ENCODE data around the gene ZBTB20.
A peak's percentile ranks its signal among the peaks of the same experiment; 100 is the strongest.

The ZBTB20 gene

GRCh38 chr3:115040673-115041286 is 106.3 kb downstream of the ZBTB20 start:
- Histone ChIP-seq H2BK12ac (ENCODE audit: low read length in 2 of 2) (no peak overlapping the region), H3K9me3 (ENCODE audit: control insufficient read depth, low read length) (no peaks in the 10 kb centered on the region), H2BK5ac (ENCODE audit: low read depth, low read length, poor library complexity, severe bottlenecking) (no peak overlapping the region), H3K27me3 (ENCODE audit: control insufficient read depth in 1 of 2, insufficient read depth in 1 of 2, low read length in 2 of 2) (no peaks in the 10 kb centered on the region), H2BK120ac (ENCODE audit: low read depth, low read length) (no peak overlapping the region), H3K79me1 (replicated peaks; ENCODE audit: low read length, poor library complexity, severe bottlenecking) (no peaks in the 10 kb centered on the region), H3K18ac (ENCODE audit: low read depth in 1 of 2, low read length in 2 of 2) (no peak overlapping the region), H2BK15ac (ENCODE audit: low read depth, poor library complexity, severe bottlenecking) (no peak overlapping the region), H3K4ac (ENCODE audit: low read depth in 1 of 2, low read length in 2 of 2) (no peak overlapping the region), H3K4me3 (ENCODE audit: insufficient read depth in 1 of 2, low read depth in 1 of 2, low read length in 2 of 2) (no peak overlapping the region), H2AFZ (ENCODE audit: low read depth, low read length) (no peak overlapping the region), H3K27ac (ENCODE audit: low read length, poor library complexity, severe bottlenecking) (no peak overlapping the region), H3K23ac (ENCODE audit: low read length in 2 of 2) (no peak overlapping the region), H3K14ac (ENCODE audit: low read length in 2 of 2) (no peak overlapping the region), H3K9ac (ENCODE audit: low read length) (no peak overlapping the region), H3K4me1 (ENCODE audit: control insufficient read depth, insufficient read depth, low read depth, low read length) (no peaks in the 10 kb centered on the region), H3K4me2 (ENCODE audit: low read length, poor library complexity, severe bottlenecking) (no peak overlapping the region), H4K91ac (ENCODE audit: low read length) (no peak overlapping the region), H2AK5ac (ENCODE audit: low read length, severe bottlenecking) (no peak overlapping the region), H3K36me3 (ENCODE audit: control insufficient read depth in 1 of 2, insufficient read depth in 2 of 2, low read depth in 1 of 2, low read length in 2 of 2) (no peaks in the 10 kb centered on the region), H4K8ac (ENCODE audit: low read length) (no peak overlapping the region)
- WGBS: no CpG with 5 or more reads among the region's 4 CpGs
- peak; percentile 43 for DNase-seq

GRCh38 chr3:115040246-115040645 is 106.8 kb downstream of the ZBTB20 start:
- Histone ChIP-seq H4K91ac (ENCODE audit: low read length) (no peak overlapping the region), H3K9me3 (ENCODE audit: control insufficient read depth, low read length) (no peaks in the 10 kb centered on the region), H3K23ac (ENCODE audit: low read length in 2 of 2) (no peak overlapping the region), H2BK120ac (ENCODE audit: low read depth, low read length) (no peak overlapping the region), H3K4me1 (ENCODE audit: control insufficient read depth, insufficient read depth, low read depth, low read length) (no peaks in the 10 kb centered on the region), H3K9ac (ENCODE audit: low read length) (no peak overlapping the region), H4K8ac (ENCODE audit: low read length) (no peak overlapping the region), H3K14ac (ENCODE audit: low read length in 2 of 2) (no peak overlapping the region), H2BK5ac (ENCODE audit: low read depth, low read length, poor library complexity, severe bottlenecking) (no peak overlapping the region), H3K27me3 (ENCODE audit: control insufficient read depth in 1 of 2, insufficient read depth in 1 of 2, low read length in 2 of 2) (no peaks in the 10 kb centered on the region), H3K79me1 (replicated peaks; ENCODE audit: low read length, poor library complexity, severe bottlenecking) (no peaks in the 10 kb centered on the region), H2AFZ (ENCODE audit: low read depth, low read length) (no peak overlapping the region), H2BK12ac (ENCODE audit: low read length in 2 of 2) (no peak overlapping the region), H3K27ac (ENCODE audit: low read length, poor library complexity, severe bottlenecking) (no peak overlapping the region), H3K4ac (ENCODE audit: low read depth in 1 of 2, low read length in 2 of 2) (no peak overlapping the region), H2BK15ac (ENCODE audit: low read depth, poor library complexity, severe bottlenecking) (no peak overlapping the region), H3K36me3 (ENCODE audit: control insufficient read depth in 1 of 2, insufficient read depth in 2 of 2, low read depth in 1 of 2, low read length in 2 of 2) (no peaks in the 10 kb centered on the region), H2AK5ac (ENCODE audit: low read length, severe bottlenecking) (no peak overlapping the region), H3K4me2 (ENCODE audit: low read length, poor library complexity, severe bottlenecking) (no peak overlapping the region), H3K4me3 (ENCODE audit: insufficient read depth in 1 of 2, low read depth in 1 of 2, low read length in 2 of 2) (no peak overlapping the region), H3K18ac (ENCODE audit: low read depth in 1 of 2, low read length in 2 of 2) (no peak overlapping the region)
- DNase-seq: no peak

- no peak overlapping the region for H2BK5ac ChIP-seq (ENCODE audit: low read depth, low read length, poor library complexity, severe bottlenecking)
- no peak overlapping the region for H4K8ac ChIP-seq (ENCODE audit: low read length)
- H2BK15ac ChIP-seq (ENCODE audit: low read depth, poor library complexity, severe bottlenecking): no peak overlapping the region
- WGBS: no CpG with 5 or more reads among the region's 1 CpG
- H3K18ac ChIP-seq (ENCODE audit: low read depth in 1 of 2, low read length in 2 of 2): no peak overlapping the region
- H3K23ac ChIP-seq (ENCODE audit: low read length in 2 of 2): no peak overlapping the region
- H4K91ac ChIP-seq (ENCODE audit: low read length): no peak overlapping the region
- no peaks in the 10 kb centered on the region for H3K36me3 ChIP-seq (ENCODE audit: control insufficient read depth in 1 of 2, insufficient read depth in 2 of 2, low read depth in 1 of 2, low read length in 2 of 2)
- H3K27me3 ChIP-seq (ENCODE audit: control insufficient read depth in 1 of 2, insufficient read depth in 1 of 2, low read length in 2 of 2): no peaks in the 10 kb centered on the region
- H3K4me2 ChIP-seq (ENCODE audit: low read length, poor library complexity, severe bottlenecking): no peak overlapping the region
- H3K79me1 ChIP-seq (replicated peaks; ENCODE audit: low read length, poor library complexity, severe bottlenecking): no peaks in the 10 kb centered on the region
- no peak overlapping the region for H2AFZ ChIP-seq (ENCODE audit: low read depth, low read length)
- no peak overlapping the region for H3K27ac ChIP-seq (ENCODE audit: low read length, poor library complexity, severe bottlenecking)
- no peak overlapping the region for H2BK12ac ChIP-seq (ENCODE audit: low read length in 2 of 2)
- H2BK120ac ChIP-seq (ENCODE audit: low read depth, low read length): no peak overlapping the region
- H3K4me3 ChIP-seq (ENCODE audit: insufficient read depth in 1 of 2, low read depth in 1 of 2, low read length in 2 of 2): no peak overlapping the region
- H3K4me1 ChIP-seq (ENCODE audit: control insufficient read depth, insufficient read depth, low read depth, low read length): no peaks in the 10 kb centered on the region
- H3K4ac ChIP-seq (ENCODE audit: low read depth in 1 of 2, low read length in 2 of 2): no peak overlapping the region
- no peaks in the 10 kb centered on the region for H3K9me3 ChIP-seq (ENCODE audit: control insufficient read depth, low read length)
- no peak overlapping the region for H2AK5ac ChIP-seq (ENCODE audit: low read length, severe bottlenecking)
- no peak overlapping the region for H3K9ac ChIP-seq (ENCODE audit: low read length)
- DNase-seq: no peak
- H3K14ac ChIP-seq (ENCODE audit: low read length in 2 of 2): no peak overlapping the region
Observed at GRCh38 chr3:115038817-115039216, 108.3 kb downstream of the ZBTB20 start.

- no peaks in the 10 kb centered on the region for H3K36me3 ChIP-seq (ENCODE audit: control insufficient read depth in 1 of 2, insufficient read depth in 2 of 2, low read depth in 1 of 2, low read length in 2 of 2)
- no peak overlapping the region for H3K4me2 ChIP-seq (ENCODE audit: low read length, poor library complexity, severe bottlenecking)
- H2BK120ac ChIP-seq (ENCODE audit: low read depth, low read length): no peak overlapping the region
- no peak overlapping the region for H2BK5ac ChIP-seq (ENCODE audit: low read depth, low read length, poor library complexity, severe bottlenecking)
- no peak overlapping the region for H3K18ac ChIP-seq (ENCODE audit: low read depth in 1 of 2, low read length in 2 of 2)
- no peaks in the 10 kb centered on the region for H3K4me1 ChIP-seq (ENCODE audit: control insufficient read depth, insufficient read depth, low read depth, low read length)
- H3K9ac ChIP-seq (ENCODE audit: low read length): no peak overlapping the region
- no peaks in the 10 kb centered on the region for H3K79me1 ChIP-seq (replicated peaks; ENCODE audit: low read length, poor library complexity, severe bottlenecking)
- no peak overlapping the region for H2AK5ac ChIP-seq (ENCODE audit: low read length, severe bottlenecking)
- H4K91ac ChIP-seq (ENCODE audit: low read length): no peak overlapping the region
- no peak overlapping the region for H2BK12ac ChIP-seq (ENCODE audit: low read length in 2 of 2)
- no peak overlapping the region for H4K8ac ChIP-seq (ENCODE audit: low read length)
- WGBS: 100% methylated on average over 1 of the region's 1 CpG
- no peaks in the 10 kb centered on the region for H3K9me3 ChIP-seq (ENCODE audit: control insufficient read depth, low read length)
- H3K27ac ChIP-seq (ENCODE audit: low read length, poor library complexity, severe bottlenecking): no peak overlapping the region
- H3K14ac ChIP-seq (ENCODE audit: low read length in 2 of 2): no peak overlapping the region
- H3K4me3 ChIP-seq (ENCODE audit: insufficient read depth in 1 of 2, low read depth in 1 of 2, low read length in 2 of 2): no peak overlapping the region
- no peak overlapping the region for H3K23ac ChIP-seq (ENCODE audit: low read length in 2 of 2)
- no peaks in the 10 kb centered on the region for H3K27me3 ChIP-seq (ENCODE audit: control insufficient read depth in 1 of 2, insufficient read depth in 1 of 2, low read length in 2 of 2)
- H2BK15ac ChIP-seq (ENCODE audit: low read depth, poor library complexity, severe bottlenecking): no peak overlapping the region
- H3K4ac ChIP-seq (ENCODE audit: low read depth in 1 of 2, low read length in 2 of 2): no peak overlapping the region
- H2AFZ ChIP-seq (ENCODE audit: low read depth, low read length): no peak overlapping the region
- no peak for DNase-seq
Observed at GRCh38 chr3:115022835-115023398, 124.2 kb downstream of the ZBTB20 start.
